ENCODE measurements around the gene FAM3D. TPM values are rescaled to one million over a fixed set of nuclear protein-coding genes. Genes with fewer than 3 reads are reported as not detected.

The FAM3D gene
- total RNA-seq, 1 experiment from 2014 or later = 0.32 TPM

DNA sequence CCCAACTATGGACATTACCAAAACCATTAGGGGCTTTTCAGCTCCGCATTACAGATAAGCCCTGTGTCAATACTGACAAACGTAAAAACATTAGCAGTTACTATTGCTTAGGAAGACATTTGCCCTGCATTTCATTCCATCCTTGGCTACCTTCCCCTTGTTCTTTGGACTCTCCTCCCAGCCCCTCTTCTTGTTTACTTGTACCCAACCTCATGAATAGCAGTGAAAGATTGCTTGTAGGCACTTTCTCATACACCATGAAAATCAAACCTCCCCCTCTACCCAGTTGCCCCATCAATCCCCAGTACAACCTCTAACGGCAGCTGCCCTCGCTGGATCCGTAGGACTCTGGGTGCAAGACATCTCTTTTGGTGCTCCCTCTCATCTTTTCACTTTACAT is 72.5 kb downstream of the FAM3D start:
- ChIA-PET RAD21 (ENCODE audit: low non-redundant PET in 1 of 2, low total read pairs in 2 of 2, uncharacterized antibody in 2 of 2, unreplicated experiment in 2 of 2) (no interaction called here), POLR2A (no interaction called here), CTCF (no interaction called here)
- H3K27me3 ChIP-seq (ENCODE audit: insufficient read depth, low read length) = no peaks in the 10 kb centered on the region
- H2AFZ ChIP-seq (ENCODE audit: low read depth, low read length, poor library complexity, severe bottlenecking) = no peak overlapping the region
- no peak for TF ChIP-seq ZNF274 (IDR thresholded peaks at IDR 0.05; ENCODE audit: low read depth, low read length)
- TF ChIP-seq ZFX (IDR thresholded peaks at IDR 0.05) = no peak
- TF ChIP-seq SIN3A (IDR thresholded peaks at IDR 0.05; ENCODE audit: low read depth) = no peak
- TF ChIP-seq POLR2A (IDR thresholded peaks at IDR 0.05; ENCODE audit: borderline replicate concordance, extremely low read depth, insufficient read depth, insufficient read length) = no peak
- TF ChIP-seq EZH2 (IDR thresholded peaks at IDR 0.05) = no peak
- no peak for TF ChIP-seq MAX (IDR thresholded peaks at IDR 0.05)
- TF ChIP-seq, protein P1, sequence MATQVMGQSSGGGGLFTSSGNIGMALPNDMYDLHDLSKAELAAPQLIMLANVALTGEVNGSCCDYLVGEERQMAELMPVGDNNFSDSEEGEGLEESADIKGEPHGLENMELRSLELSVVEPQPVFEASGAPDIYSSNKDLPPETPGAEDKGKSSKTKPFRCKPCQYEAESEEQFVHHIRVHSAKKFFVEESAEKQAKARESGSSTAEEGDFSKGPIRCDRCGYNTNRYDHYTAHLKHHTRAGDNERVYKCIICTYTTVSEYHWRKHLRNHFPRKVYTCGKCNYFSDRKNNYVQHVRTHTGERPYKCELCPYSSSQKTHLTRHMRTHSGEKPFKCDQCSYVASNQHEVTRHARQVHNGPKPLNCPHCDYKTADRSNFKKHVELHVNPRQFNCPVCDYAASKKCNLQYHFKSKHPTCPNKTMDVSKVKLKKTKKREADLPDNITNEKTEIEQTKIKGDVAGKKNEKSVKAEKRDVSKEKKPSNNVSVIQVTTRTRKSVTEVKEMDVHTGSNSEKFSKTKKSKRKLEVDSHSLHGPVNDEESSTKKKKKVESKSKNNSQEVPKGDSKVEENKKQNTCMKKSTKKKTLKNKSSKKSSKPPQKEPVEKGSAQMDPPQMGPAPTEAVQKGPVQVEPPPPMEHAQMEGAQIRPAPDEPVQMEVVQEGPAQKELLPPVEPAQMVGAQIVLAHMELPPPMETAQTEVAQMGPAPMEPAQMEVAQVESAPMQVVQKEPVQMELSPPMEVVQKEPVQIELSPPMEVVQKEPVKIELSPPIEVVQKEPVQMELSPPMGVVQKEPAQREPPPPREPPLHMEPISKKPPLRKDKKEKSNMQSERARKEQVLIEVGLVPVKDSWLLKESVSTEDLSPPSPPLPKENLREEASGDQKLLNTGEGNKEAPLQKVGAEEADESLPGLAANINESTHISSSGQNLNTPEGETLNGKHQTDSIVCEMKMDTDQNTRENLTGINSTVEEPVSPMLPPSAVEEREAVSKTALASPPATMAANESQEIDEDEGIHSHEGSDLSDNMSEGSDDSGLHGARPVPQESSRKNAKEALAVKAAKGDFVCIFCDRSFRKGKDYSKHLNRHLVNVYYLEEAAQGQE (IDR thresholded peaks at IDR 0.05; ENCODE audit: low read depth) = no peak
- no peak for TF ChIP-seq CBX3 (IDR thresholded peaks at IDR 0.05; ENCODE audit: low read depth)
- no peak for TF ChIP-seq YY1 (IDR thresholded peaks at IDR 0.05; ENCODE audit: extremely low read depth, insufficient replicate concordance, low read depth, low read length)
- no peak for TF ChIP-seq JUND (IDR thresholded peaks at IDR 0.05)
- no peak for TF ChIP-seq FOSL1 (IDR thresholded peaks at IDR 0.05; ENCODE audit: low read depth)
- H3K4me3 ChIP-seq (replicated peaks in 1 of 2; ENCODE audit: low read depth in 1 of 2, low read length in 2 of 2) = no peak overlapping the region
- H3K9me2 ChIP-seq (ENCODE audit: insufficient read depth) = no peaks in the 10 kb centered on the region
- no peaks in the 10 kb centered on the region for H3K4me1 ChIP-seq (ENCODE audit: control insufficient read depth in 1 of 2, insufficient read depth in 2 of 2, low read length in 2 of 2)
- no peak overlapping the region for H3K27ac ChIP-seq (ENCODE audit: low read depth, low read length)
- intact Hi-C loops (cut with micrococcal nuclease) = no loop called here
- BruUV-seq (replicated peaks) = no TSS peak
- H3K79me2 ChIP-seq (ENCODE audit: insufficient read depth, low read length) = no peaks in the 10 kb centered on the region
- no peaks in the 10 kb centered on the region for H3K9me3 ChIP-seq (ENCODE audit: control insufficient read depth in 1 of 2, insufficient read depth in 1 of 2, low read depth in 1 of 2, low read length in 2 of 2)
- no peaks in the 10 kb centered on the region for H3K36me3 ChIP-seq (ENCODE audit: control insufficient read depth in 1 of 2, insufficient read depth in 2 of 2, low read length in 2 of 2)
- ATAC-seq (no peak), DNase-seq (ENCODE audit: low read depth, low spot score) (no peak)
- no peaks in the 10 kb centered on the region for H4K20me1 ChIP-seq (ENCODE audit: insufficient read depth)
- H3K4me2 ChIP-seq (ENCODE audit: low read length) = no peak overlapping the region
- H3K9ac ChIP-seq (ENCODE audit: low read length) = no peak overlapping the region
